ENCODE results near the gene DDR2.

DDR2 gene

DNA sequence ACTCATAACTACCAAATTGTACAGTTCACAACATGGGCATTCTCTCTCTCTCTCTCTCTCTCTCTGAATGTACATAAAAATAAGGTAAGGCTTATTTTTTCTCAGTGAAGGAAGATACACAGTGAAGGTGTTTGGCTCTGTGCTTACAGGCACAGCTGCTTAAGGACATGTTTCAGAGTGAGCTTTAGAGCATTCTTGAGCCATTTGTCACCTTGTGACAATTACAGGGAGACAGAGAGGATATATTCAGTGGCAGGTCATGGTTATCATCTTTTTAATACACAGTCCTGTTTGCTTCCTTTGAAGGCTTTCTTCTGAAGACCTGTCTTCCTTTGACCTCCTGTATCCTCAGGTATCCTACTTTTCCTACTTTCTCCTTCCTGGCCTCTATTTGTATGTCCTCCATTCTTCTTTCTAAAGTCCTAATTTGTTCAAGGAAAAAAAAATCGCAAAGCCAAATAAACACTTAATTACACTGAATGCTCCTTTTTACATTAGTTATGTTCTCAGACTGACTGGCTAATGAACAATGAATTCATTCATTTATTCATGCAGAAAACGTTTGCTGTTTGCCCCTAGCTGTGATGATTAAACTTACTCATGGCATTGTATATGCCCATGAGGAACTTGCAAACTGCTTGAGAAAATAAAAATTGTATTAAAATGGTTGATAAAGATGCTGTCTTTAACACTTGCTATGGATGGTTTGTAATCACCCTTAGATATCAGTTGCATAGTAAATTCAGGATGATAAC lies 191.7 kb downstream of the DDR2 start:
- no peak for DNase-seq

- no peak for DNase-seq
Observed at GRCh38 chr1:162829268-162829667, 197.0 kb downstream of the DDR2 start.

DNA sequence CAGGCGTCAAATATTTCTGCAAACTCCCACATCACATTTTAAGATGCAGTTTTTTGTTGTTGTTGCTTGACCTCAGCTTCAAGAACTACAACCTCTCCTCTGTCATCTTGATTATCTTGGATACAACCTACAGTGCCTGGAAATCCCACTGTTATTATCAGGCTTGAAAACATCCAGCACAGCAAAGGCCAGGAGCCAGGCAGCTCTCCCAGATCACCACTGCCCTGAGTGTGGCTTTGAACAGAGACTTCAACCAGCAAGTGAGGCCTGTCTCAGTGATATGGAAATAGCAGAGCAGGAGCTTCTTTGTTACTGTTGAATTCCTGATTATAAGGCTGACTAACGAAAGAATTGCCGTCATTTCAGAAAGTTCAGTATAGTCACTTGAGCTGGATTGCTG lies 200.2 kb downstream of the DDR2 start:
- no peak for DNase-seq

DNA sequence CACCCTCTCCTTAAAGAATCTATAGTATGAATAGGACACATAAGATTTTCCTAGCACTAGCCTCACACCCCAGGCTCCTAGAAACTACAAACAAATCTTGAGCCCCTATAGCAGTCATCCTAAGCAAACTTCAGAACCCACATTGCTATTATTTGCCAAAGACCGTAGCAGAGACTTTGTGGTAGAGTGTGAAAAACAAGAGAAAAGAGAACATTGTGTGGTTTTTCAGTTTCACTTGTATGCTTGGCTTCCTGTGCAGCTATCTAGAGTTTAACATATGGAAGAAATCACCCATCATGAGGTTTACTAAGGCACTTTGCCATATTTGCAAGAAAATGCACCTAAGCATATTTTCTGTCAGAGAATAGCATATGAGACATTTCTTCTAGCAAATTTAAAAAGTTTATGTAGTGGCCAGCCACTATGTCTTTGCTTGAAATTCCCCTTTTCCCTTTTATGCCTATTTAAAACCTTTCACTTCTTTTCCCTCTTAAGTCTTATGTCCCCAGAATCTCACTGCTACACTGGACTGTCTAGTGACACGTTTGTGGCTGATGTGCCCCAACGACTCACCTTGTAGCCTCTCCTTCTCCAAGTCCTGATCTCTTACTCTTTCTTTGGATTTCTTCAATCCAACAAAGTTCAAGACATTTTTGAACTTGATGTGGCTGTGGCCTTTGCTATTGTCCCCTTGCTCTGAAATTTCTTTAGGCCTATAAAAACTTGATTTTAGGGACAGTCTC lies 203.1 kb downstream of the DDR2 start:
- no peak for DNase-seq
